Hematopoietic multipotent progenitor cell treated with erythropoietin and hydrocortisone succinate and interleukin-3 and kit ligand, for 6 days (in vitro differentiated cells): ENCODE results near the gene ROGDI.
"Not testable (repeated sequence)": the region's sequence is repeated elsewhere in the genome, so short reads cannot be mapped to it uniquely, and the experiment has no call there.

Experiments used
- DNase-seq: peaks from one replicate; pipeline ENCODE4 v3.0.0-alpha.2; 2015

ROGDI gene

DNA sequence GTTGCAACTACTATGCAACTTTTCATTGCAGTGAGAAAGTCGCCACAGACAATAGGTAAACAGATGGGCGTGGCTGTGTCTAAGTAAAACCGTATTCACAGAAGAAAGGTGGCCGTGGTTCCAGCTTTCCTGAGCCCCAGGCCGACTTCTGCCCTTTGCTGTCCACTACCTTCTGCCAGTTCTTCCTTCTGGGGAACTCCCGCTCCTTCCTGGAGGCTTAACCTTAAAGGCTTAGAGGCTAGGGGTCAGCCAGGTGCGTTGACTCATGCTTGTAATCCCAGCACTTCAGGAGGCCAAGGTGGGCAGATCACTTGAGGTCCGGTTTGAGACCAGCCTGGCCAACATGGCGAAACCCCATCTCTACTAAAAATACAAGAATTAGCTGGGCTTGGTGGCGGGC, 12.2 kb downstream of the ROGDI start:
- no peak for DNase-seq

DNA sequence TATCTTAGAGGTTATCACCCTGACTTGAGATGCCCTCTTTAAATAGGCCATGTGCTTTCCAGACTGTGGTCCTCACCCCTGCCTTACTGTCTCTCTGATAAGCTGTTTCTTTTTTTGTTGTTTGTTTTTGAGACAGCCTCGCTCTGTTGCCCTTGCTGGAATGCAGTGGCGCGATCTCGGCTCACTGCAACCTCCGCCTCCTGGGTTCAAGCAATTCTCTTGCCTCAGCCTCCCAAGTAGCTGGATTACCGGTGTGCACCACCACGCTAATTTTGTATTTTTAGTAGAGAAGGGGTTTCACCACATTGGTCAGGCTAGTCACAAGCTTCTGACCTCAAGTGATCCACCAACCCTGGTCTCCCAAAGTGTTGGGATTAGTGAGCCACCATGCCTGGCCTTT, 13.5 kb downstream of the ROGDI start:
- no peak for DNase-seq

GRCh38 chr16:4788489-4788889, 13.9 kb downstream of the ROGDI start:
- no peak for DNase-seq

DNA sequence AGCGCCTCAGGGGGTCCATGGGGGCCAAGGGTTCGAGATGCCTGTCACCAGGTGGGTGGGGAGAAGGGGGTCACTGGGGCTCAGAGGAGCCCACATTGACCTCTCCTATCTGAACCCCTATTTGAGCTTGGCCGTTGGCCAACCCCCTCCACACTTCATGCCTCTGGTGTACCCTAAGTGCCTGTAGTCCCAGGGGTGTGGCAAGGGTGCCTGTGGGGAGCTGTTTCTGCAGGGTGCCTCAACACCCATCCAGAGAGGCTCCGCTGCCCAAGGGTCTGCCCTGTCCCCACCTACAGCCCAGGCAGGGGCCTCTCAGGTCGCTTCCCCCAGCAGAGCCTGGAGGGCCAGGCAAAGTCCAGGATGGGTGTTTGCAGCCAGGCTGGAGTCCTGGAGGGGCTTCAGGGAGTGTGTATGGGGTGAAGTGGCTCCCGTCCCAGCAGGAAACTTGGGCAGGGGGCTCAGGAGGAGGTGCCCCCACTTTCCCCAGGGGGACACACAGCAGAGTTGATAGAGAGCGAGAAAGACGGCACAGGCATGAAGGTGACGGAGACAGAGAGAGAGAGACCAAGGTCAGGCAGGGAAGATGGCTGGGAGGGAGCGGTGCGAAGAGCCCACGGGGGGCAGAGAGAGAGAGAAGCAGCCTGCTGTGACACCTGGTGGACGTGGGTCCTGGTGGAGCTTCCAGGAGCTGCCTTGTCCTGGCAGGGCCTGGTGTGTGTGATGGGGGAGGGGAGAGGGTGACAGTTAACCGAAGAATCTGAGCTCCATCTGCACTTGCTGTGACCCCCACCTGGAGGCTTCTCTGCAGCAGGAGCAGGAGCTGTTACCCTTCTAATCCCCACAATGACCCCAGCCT, 14.6 kb downstream of the ROGDI start, which contains the start of gene SEPTIN12:
SEPTIN12 (minus strand) TSS at position 719 of the 856 bp plus-strand sequence; CDS start at position 19, 700 bp downstream.
- DNase-seq = no peak

DNA sequence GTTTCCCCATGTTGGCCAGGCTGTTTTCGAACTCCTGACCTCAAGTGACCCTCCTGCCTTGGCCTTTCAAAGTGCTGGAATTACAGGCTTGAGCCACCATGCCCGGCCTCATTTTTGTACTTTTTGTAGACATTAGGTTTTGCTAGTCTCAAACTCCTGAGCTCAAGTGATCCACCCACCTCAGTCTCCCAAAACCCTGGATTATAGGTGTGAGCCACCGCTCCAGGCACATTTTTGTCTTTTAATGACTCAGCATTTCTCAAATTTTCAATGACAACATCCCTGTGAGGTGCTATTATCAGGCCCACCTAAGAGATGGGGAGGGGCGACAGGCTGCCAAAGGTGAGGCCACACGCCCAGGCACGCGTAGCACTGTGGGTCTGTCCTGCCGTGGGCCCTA, 15.4 kb downstream of the ROGDI start:
- no peak for DNase-seq

GRCh38 chr16:4785758-4786433, 16.5 kb downstream of the ROGDI start:
- no peak for DNase-seq

DNA sequence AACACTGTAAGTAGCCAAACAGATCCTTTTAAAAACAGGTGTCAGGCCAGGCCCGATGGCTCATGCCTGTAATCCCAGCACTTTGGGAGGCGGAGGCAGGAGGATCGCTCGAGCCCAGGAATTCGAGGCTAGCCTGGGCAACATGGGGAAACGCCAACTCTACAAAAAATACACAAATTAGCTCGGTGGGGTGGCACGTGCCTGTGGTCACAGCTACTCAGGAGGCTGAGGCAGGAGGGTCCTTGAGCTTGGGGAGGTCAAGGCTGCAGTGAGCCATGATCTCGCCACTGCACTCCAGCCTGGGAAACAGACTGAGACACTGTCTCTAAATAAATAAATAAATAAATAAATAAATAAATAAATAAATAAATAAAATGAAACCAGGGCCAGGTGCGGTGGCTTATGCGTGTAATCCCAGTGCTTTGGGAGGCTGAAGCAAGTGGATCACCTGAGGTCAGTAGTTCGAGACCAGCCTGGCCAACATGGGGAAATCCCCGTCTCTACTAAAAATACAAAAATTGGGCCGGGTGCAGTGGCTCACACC, 17.9 kb downstream of the ROGDI start:
- DNase-seq = not testable (repeated sequence)

DNA sequence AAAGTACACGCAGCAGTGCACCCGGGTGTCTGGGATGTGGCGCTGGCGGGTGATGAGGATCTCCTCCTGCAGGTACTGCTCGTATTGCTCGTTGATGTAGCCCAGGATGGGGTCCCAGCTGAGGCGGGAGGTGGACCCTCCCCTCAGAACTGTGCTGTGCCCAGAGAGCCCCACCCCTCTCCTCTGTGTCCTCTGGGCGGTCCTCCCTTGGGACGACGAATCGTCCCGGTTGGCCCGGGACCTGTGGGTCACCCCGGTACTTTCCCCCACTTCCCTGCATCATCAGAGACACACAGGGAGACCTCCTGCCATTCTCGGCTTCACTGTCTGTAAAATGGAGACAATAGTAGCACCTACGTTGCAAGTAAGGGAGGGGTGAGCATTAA, 18.5 kb downstream of the ROGDI start:
- DNase-seq = no peak

DNA sequence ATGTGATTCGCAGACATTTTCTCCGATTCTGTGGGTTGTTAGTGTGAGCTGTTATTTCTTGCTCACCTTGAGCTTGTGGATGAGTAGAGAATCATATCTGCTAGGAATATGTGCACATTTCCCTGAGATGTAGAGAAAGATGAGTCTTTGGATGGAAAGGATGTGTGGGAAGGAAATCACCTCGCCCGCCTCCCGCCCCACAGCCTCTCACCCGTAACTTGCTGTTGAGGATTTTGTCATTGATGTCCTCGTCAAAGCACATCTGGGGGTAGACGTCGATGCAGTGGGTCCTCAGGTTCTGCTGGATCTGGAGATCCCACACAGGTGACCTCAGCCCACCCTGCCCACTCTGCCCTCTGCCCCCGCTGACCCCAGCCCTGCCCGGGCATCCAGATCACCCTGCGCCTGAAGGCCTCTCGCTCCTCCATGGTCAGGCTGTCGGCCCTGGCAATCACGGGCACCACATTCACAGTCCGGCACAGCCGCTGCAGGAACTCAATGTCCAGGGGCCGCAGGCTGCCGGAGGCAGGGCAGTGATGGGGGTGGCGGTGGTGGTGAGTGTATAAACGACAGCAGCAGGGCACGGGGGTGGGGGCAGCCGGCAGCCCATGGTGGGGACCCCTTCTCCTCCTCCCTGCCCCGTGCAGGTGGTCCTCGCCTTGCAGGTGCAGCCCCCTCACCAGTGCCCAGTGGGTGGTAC, 19.0 kb downstream of the ROGDI start:
- no peak for DNase-seq

DNA sequence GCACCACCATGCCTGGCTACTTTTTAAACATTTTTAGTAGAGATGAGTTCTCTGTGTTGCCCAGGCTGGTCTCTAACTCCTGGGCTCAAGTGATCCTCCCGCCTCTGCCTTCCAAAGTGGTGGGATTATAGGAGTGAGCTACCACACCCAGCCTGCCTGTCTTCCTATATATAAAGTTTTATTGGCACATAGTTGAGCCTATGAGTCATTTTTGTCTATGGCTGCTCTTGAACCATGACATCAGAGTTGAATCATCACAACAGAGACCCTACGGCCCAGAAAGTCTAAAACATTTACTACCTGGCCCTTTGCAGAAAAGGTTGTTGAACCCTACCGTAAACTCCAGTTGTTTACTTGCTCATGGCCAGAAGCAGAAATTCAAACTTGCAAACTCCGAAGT, 22.2 kb downstream of the ROGDI start:
- no peak for DNase-seq

DNA sequence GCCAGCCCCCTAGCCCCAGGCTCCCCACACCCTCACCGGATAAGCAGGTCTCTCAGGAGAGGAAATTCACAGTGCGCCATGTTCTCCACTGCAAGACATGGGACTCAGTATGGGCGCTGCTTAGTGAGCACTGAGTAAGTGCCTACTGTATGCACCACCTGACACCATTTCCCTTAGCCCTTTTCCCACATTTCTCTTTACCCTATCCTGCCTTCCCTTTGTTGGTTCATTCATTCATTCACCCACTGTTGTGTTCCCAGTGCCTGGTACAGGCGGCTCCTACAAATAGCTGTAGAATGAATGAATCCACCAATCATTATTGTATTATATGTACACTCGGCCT, 24.4 kb downstream of the ROGDI start:
- DNase-seq = no peak

- DNase-seq = no peak
Measured at GRCh38 chr16:4777339-4778049, 24.9 kb downstream of the ROGDI start.

DNA sequence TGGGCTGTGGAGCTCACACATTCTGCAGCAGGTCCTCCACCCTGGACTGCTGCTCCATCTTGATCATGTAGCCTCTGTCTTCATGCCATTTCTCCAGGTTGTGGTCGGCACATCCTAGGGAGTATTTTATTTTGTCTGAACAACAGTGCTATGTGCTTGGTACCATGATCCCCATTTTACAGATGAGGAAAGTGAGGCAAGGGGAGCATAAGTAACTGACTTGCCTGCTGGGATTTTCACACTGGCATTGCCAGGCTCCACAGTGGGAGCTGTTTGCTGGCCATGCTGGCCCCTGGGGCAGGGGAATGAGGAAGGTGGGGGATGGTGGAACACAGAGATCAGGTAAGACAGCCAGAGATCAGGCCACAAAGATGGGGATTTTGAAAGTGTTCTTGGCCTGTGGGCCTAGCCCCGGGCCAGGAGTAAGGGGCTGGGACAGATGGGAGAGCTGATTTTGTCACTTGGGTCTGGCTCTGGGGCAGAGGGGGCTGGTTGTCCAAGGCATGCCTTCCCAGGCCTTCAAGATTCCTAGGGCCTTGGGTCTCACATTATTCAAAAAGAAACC, 26.2 kb downstream of the ROGDI start:
- DNase-seq = no peak

DNA sequence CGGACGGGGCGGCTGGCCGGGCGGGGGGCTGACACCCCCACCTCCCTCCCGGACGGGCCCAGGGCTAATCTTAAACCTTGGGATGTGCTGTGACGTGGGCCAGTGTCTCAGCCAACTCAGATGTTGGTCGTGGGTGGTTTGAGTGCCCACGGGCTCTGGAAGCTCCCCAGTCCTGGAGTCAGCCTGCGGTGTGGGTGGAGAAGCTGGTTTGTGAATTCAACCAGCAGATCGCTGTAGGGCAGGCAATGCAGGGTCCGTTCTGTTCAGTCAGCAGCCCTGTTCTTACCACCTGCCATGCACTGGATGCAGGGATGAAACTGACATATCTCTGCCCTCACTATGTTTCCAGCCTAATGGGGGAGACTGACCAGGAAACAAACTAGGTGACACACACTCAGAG, 27.4 kb downstream of the ROGDI start:
- no peak for DNase-seq

DNA sequence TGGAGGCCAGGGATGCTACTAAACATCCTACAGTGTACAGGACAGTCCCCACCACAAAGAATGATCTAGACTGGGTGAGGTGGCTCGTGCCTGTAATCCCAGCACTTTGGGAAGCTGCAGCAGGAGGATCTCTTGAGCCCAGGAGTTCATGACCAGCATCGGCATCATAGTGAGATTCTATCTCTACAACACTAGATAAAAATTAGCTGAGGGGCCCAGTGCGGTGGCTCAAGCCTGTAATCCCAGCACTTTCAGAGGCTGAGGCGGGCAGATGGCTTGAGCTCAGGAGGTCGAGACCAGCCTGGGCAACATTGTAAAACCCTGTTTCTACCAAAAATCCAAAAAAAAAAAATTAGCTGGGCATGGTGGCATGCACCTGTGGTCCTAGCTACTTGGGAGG, 30.1 kb downstream of the ROGDI start:
- no peak for DNase-seq

GRCh38 chr16:4771646-4772045, 30.8 kb downstream of the ROGDI start:
- DNase-seq = no peak

GRCh38 chr16:4769306-4769638, 33.2 kb downstream of the ROGDI start:
- no peak for DNase-seq

- DNase-seq = peak; percentile 97
Measured at GRCh38 chr16:4768549-4769305, 33.7 kb downstream of the ROGDI start.

DNA sequence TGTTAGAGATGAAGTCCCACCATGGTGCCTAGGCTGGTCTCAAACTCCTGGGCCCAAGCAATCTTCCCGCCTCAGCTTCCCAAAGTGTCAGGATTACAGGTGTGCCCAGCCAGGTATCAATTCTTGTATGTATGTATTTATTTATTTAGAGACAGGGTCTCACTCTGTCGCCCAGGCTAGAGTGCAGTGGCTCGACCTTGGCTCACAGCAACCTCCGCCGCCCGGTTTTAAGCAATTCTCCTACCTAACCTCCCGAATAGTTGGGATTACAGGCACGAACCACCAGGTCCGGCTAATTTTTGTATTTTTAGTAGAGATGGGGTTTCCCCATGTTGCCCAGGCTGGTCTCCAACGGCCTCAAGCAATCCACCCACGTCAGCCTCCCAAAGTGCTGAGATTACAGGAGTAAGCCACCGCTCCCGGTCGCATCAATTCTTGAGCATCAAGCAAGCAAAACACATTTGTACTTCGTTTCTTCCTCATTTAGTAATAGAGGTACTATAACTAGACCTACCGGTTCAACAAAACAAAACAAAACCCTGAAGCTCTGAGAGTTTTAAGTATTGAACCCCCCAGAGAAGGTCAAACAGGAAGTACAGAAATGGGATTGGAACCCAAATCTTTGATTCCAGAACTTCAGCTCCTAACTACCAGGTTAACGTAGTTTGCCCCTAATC, 34.4 kb downstream of the ROGDI start:
- peak; percentile 45 for DNase-seq

- DNase-seq = peak; percentile 97
Measured at GRCh38 chr16:4766875-4767628, 35.4 kb downstream of the ROGDI start, which contains the start of gene ZNF500. Gene ZNF500, minus strand, starts transcription at chr16:4767162. Its CDS starts 1,184 bp downstream, at chr16:4765978.
